Aorta (tissue), 5 donors: ENCODE data around the gene MYLK. TPM values are rescaled to one million over a fixed set of nuclear protein-coding genes. Genes with fewer than 3 reads are reported as not detected.
A peak's percentile ranks its signal among the peaks of the same experiment; 100 is the strongest.

Source experiments
- ATAC-seq: fragments of 200-7000 bp; cut with Tn5 transposase; one replicate; pipeline ENCODE4 v1.9.1; 2022; ENCODE audit warnings: moderate library complexity; ENCODE audit not compliant: low FRiP score
- DNase-seq, 2 donors: peaks; one replicate each; pipeline ENCODE4 v3.0.0-alpha.2; 2020
- H3K27ac ChIP-seq, 2 donors: one replicate each; pipeline ENCODE4 v1.5.1; 2013; ENCODE audit warnings: low read length in 2 of 2, mild to moderate bottlenecking in 2 of 2, moderate library complexity in 2 of 2, control low read depth in 1 of 2, inconsistent platforms in 1 of 2, low read depth in 1 of 2
- H3K27me3 ChIP-seq, 2 donors: one replicate each; pipeline ENCODE4 v1.6.1; 2013; ENCODE audit warnings: control low read depth in 1 of 2, low read length in 1 of 2, mild to moderate bottlenecking in 1 of 2, moderate library complexity in 1 of 2; ENCODE audit not compliant: insufficient read depth in 2 of 2, control insufficient read depth in 1 of 2
- H3K36me3 ChIP-seq, 2 donors: one replicate each; pipeline ENCODE4 v1.6.1; 2013; ENCODE audit warnings: control low read depth in 1 of 2, low read length in 1 of 2, mild to moderate bottlenecking in 1 of 2; ENCODE audit not compliant: insufficient read depth in 2 of 2, control insufficient read depth in 1 of 2
- H3K4me1 ChIP-seq, 2 donors: one replicate each; pipeline ENCODE4 v1.6.1; 2013; ENCODE audit warnings: low read length in 2 of 2, control low read depth in 1 of 2, mild to moderate bottlenecking in 1 of 2, moderate library complexity in 1 of 2; ENCODE audit not compliant: insufficient read depth in 2 of 2, control insufficient read depth in 1 of 2
- H3K4me3 ChIP-seq, 2 donors: one replicate each; pipeline ENCODE4 v1.5.1; 2013; ENCODE audit warnings: low read length in 2 of 2, control low read depth in 1 of 2, mild to moderate bottlenecking in 1 of 2
- H3K9me3 ChIP-seq: one replicate; pipeline ENCODE4 v1.6.1; 2013; ENCODE audit warnings: mild to moderate bottlenecking, low read length; ENCODE audit not compliant: control insufficient read depth
- WGBS, 2 donors: extraction: QIAGEN DNeasy Blood & Tissue Kit; methylation state at CpG; one replicate each; pipeline ENCODE4 v1.1.7; 2013; 5-methylcytosine and 5-hydroxymethylcytosine counted together
- intact Hi-C, 2 donors: fragments of 100-400 bp; cut with DNase I; formaldehyde crosslinking; loops; one replicate each; pipeline versions ENCODE4 v1.14.2 to v1.15.0; 2022
- polyA plus RNA-seq, 2 donors: library from polyadenylated mRNA; stranded (reverse); fragments of 200-250 nt; gene quantifications; one replicate each; pipeline ENCODE4 v1.2.3, GENCODE V29; 2013
- total RNA-seq, 2 donors: library from RNA; stranded (reverse); fragmentation: NEBNext Ultra II Directional; extraction: Animal tissue kit (Norgen Biotek cat#: 25700); gene quantifications; one replicate each; pipeline ENCODE4 v1.2.1, GENCODE V29; 2021
- donor health status: healthy with polysubstance abuse.
- donor health status: Bipolar disorder and iron deficiency.
- donor health status: DM: no; HTN: no; CAD: no.
- donor health status: DM: no; HTN: no; CAD: no.
- donor health status: DM: yes; HTN: yes; CAD: no.

The MYLK gene
- total and polyA plus RNA-seq, 4 donors = 134 to 786 (median 314) TPM

GRCh38 chr3:123693584-123694190 lies 190.4 kb downstream of the MYLK start:
- WGBS, 2 donors = 30 to 34% methylated on average over 2 of the region's 2 CpGs
- H3K9me3 ChIP-seq = no peaks in the 10 kb centered on the region
- H3K27ac ChIP-seq = peak overlapping the region; percentile 9 to 77
- H3K4me1 ChIP-seq = peaks cover 0 to 6% of the 10 kb centered on the region in 2 donors
- H3K4me3 ChIP-seq = no peak overlapping the region
- H3K27me3 ChIP-seq = no peaks in the 10 kb centered on the region
- no peaks in the 10 kb centered on the region for H3K36me3 ChIP-seq
- ATAC-seq (no peak), DNase-seq (no peak)
- intact Hi-C loops = no loop called here

- H3K9me3 ChIP-seq = no peaks in the 10 kb centered on the region
- peak overlapping the region; percentile 9 to 23 for H3K27ac ChIP-seq
- H3K4me1 ChIP-seq = peaks cover 0 to 6% of the 10 kb centered on the region in 2 donors
- no peak for DNase-seq
- 52 to 59% methylated on average over 13 of the region's 13 CpGs for WGBS, 2 donors
- H3K36me3 ChIP-seq = no peaks in the 10 kb centered on the region
- no peaks in the 10 kb centered on the region for H3K27me3 ChIP-seq
- no peak overlapping the region for H3K4me3 ChIP-seq
- no peak for ATAC-seq
- intact Hi-C loops = no loop called here
These were observed 191.5 kb downstream of the MYLK start for GRCh38 chr3:123692671-123693070.

DNA sequence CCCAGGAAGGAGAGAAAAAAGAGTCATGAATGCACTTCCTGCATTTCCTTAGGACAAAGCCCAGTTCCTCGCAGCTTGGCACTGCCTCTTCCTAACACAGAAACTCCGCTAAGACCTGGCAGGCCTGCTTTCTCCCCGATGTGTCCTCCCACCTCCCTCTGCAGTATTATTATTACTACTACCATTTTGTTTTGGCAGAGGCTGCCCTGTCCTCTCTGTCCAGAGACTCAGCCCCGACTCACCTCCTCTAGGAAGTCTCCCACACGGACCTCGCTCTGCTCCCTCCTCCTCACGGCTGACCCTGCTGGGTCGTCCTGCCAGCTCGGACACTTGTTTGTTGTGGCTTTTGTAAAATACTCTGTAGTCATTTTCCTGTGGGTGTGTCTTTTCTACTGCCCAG lies 192.1 kb downstream of the MYLK start:
- WGBS, 2 donors = 4 to 9% methylated on average over 9 of the region's 9 CpGs

GRCh38 chr3:123689831-123690230 lies 194.3 kb downstream of the MYLK start:
- DNase-seq (no peak), ATAC-seq (no peak)
- 46 to 57% methylated on average over 3 of the region's 3 CpGs for WGBS, 2 donors
- Histone ChIP-seq H3K9me3 (no peaks in the 10 kb centered on the region), H3K27me3 (no peaks in the 10 kb centered on the region), H3K36me3 (no peaks in the 10 kb centered on the region), H3K27ac (peak overlapping the region; percentile 29 to 46), H3K4me1 (peaks cover 0 to 6% of the 10 kb centered on the region in 2 donors), H3K4me3 (no peak overlapping the region)
- intact Hi-C loops = no loop called here

More for the DNA sequence above, 192.1 kb downstream of the MYLK start:
- ATAC-seq = no peak
- peaks cover 0 to 6% of the 10 kb centered on the region in 2 donors for H3K4me1 ChIP-seq
- intact Hi-C loops = no loop called here
- no peak for DNase-seq
- H3K36me3 ChIP-seq = no peaks in the 10 kb centered on the region
- H3K27ac ChIP-seq = peak overlapping the region; percentile 9 to 23
- H3K27me3 ChIP-seq = no peaks in the 10 kb centered on the region
- H3K9me3 ChIP-seq = no peaks in the 10 kb centered on the region
- H3K4me3 ChIP-seq = no peak overlapping the region

DNA sequence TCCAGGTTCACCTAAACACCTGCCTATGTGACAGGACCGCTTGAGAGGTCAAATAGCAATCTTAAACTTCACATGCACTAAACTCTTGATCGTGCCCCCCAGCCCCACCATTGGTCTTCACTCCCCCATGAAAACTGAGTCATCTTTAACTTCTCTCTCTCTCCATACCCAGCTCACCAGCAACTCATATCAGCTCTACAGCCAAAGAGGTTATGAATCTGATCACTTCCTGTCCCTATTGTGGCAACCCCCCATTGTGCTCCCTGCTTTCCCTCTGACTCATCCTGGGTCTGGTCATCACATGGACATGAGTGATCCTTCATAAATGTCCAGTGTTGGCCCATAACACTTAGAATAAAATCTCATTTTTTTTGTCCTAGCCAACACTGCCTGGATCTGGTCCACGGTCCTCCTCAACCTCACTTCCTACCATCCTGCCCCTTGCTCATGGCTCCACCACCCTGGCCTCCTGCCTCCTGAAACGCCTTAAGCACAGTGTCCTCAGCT lies 195.8 kb downstream of the MYLK start:
- peaks cover 0 to 6% of the 10 kb centered on the region in 2 donors for H3K4me1 ChIP-seq
- intact Hi-C loops = no loop called here
- H3K36me3 ChIP-seq = no peaks in the 10 kb centered on the region

GRCh38 chr3:123687286-123687685 lies 196.8 kb downstream of the MYLK start:
- no peak for ATAC-seq

More for the DNA sequence above, 195.8 kb downstream of the MYLK start:
- ATAC-seq = no peak
- no peaks in the 10 kb centered on the region for H3K9me3 ChIP-seq
- no peak overlapping the region for H3K4me3 ChIP-seq
- no peaks in the 10 kb centered on the region for H3K27me3 ChIP-seq
- peak in 1 of 2 donors; percentile 63 for DNase-seq
- 47 to 51% methylated on average over 4 of the region's 4 CpGs for WGBS, 2 donors
- peak overlapping the region; percentile 53 to 78 for H3K27ac ChIP-seq

DNA sequence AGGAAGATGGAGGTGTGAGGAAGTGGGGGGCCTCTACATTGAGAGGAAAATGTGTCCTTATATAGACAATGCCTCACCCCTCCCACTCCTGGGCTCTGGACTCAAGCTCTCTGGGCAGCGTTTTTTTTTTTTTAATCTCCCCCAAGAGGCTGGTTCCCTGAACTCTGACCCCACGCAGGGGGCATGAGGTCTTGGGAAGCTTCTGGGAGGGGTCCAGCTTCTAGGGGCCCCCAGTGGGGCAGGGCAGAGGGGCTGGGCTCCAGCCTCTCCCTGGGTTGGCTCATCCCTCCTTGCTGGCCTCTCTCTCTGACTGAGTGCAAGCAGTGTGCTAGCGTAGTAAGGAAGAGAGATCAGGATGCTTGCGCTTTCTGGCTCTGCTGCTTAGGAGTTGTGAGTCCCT lies 197.9 kb downstream of the MYLK start:
- Histone ChIP-seq H3K36me3 (peaks cover 0 to 3% of the 10 kb centered on the region in 2 donors), H3K27me3 (no peaks in the 10 kb centered on the region), H3K27ac (peak overlapping the region in 1 of 2 donors; percentile 0), H3K4me1 (peaks cover 0 to 6% of the 10 kb centered on the region in 2 donors), H3K4me3 (no peak overlapping the region), H3K9me3 (no peaks in the 10 kb centered on the region)
- WGBS, 2 donors = 40 to 44% methylated on average over 4 of the region's 4 CpGs
- ATAC-seq (no peak), DNase-seq (no peak)
- intact Hi-C loops = loop anchor here in 1 of 2 donors (2.0 kb wide), 1 partner anchor 31 kb away; no protein-coding TSS in a partner anchor

More at GRCh38 chr3:123687286-123687685, 196.8 kb downstream of the MYLK start:
- Histone ChIP-seq H3K27me3 (no peaks in the 10 kb centered on the region), H3K27ac (peak overlapping the region; percentile 52 to 75), H3K4me3 (no peak overlapping the region), H3K4me1 (peaks cover 0 to 6% of the 10 kb centered on the region in 2 donors), H3K9me3 (no peaks in the 10 kb centered on the region), H3K36me3 (no peaks in the 10 kb centered on the region)
- DNase-seq = no peak
- intact Hi-C loops = loop anchor here in 1 of 2 donors (2.0 kb wide), 1 partner anchor 30 kb away; no protein-coding TSS in a partner anchor

- Histone ChIP-seq H3K4me1 (peaks cover 0 to 6% of the 10 kb centered on the region in 2 donors), H3K36me3 (peaks cover 0 to 5% of the 10 kb centered on the region in 2 donors), H3K27me3 (no peaks in the 10 kb centered on the region), H3K27ac (no peak overlapping the region), H3K4me3 (no peak overlapping the region), H3K9me3 (no peaks in the 10 kb centered on the region)
- intact Hi-C loops = loop anchor here in 1 of 2 donors (2.0 kb wide), 1 partner anchor 31 kb away; no protein-coding TSS in a partner anchor
- DNase-seq = peak in 1 of 2 donors; percentile 33
- ATAC-seq = no peak
- WGBS, 2 donors = 49 to 52% methylated on average over 9 of the region's 9 CpGs
These were observed 198.4 kb downstream of the MYLK start for GRCh38 chr3:123685780-123686179.

DNA sequence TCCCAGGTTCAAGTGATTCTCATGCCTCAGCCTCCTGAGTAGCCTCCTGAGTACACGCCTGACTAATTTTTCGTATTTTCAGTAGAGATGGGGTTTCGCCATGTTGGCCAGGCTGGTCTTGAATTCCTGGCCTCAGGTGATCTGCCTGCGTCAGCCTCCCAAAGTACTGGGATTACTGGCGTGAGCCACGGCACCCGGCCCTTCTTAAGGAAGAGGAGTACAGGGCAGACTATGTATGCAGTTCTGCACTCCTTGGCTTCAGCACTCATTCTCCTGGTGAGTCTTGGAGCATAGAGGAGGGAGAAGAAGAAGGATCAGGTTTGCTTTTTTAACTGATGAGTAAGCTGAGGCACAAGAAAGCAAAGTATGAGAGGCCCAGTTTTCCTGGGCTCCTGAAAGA lies 199.5 kb downstream of the MYLK start:
- ATAC-seq = no peak
- Histone ChIP-seq H3K27me3 (no peaks in the 10 kb centered on the region), H3K4me1 (peaks cover 0 to 5% of the 10 kb centered on the region in 2 donors), H3K36me3 (peaks cover 0 to 5% of the 10 kb centered on the region in 2 donors), H3K4me3 (no peak overlapping the region), H3K27ac (peak overlapping the region in 1 of 2 donors; percentile 48), H3K9me3 (no peaks in the 10 kb centered on the region)
- intact Hi-C loops = no loop called here
- whole genome bisulfite sequencing, 2 donors = 88 to 94% methylated on average over 7 of the region's 7 CpGs
- no peak for DNase-seq
